ENCODE measurements around the gene KRT9.

The KRT9 gene

DNA sequence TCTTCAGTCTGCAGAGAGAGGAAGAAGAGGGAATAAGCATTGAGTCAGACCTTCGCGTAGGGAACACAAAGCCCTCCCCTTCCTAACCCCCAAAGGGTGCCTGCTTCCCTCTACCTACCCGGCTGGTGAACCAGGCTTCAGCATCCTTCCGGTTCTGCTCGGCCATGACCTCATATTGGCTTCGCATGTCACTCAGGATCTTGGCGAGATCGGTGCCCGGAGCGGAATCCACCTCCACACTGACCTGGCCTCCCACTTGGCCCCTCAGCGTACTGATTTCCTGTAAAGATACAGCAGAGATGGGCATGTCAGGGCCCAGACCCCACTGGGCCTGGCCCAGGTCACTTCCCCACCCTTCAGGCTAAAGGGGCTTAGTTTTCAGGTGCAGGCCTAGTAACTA lies 47.6 kb downstream of the KRT9 start:
- DNase-seq = no peak

GRCh38 chr17:41523787-41524186 lies 48.1 kb downstream of the KRT9 start:
- DNase-seq = no peak

DNA sequence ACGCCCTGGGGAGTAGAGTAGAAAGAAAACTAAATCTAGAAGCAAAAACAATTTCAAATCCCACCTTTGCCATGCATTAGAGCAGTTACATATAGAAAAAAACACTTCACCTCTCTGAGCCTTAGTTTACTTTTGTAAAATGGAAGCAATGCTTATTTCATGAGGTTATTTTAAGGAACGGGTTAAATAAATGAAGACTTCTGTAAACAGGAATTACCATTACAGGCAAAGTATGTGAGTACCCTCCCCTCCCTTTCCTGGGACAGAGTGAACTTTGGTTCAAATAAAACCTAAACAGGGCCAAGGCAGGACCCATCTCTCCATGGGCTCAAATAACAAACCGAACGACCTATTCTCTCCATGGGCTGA lies 48.6 kb downstream of the KRT9 start:
- no peak for DNase-seq

GRCh38 chr17:41522301-41523224 lies 49.3 kb downstream of the KRT9 start:
- DNase-seq = no peak

GRCh38 chr17:41521574-41522261 lies 50.1 kb downstream of the KRT9 start:
- DNase-seq = no peak

GRCh38 chr17:41520821-41521521 lies 50.9 kb downstream of the KRT9 start:
- no peak for DNase-seq

GRCh38 chr17:41519501-41520224 lies 52.2 kb downstream of the KRT9 start:
- no peak for DNase-seq

GRCh38 chr17:41518789-41519449 lies 52.9 kb downstream of the KRT9 start, which contains the start of gene KRT15:
Gene KRT15, minus strand, starts transcription at chr17:41518890. Its CDS starts 63 bp downstream, at chr17:41518827.
- no peak for DNase-seq

DNA sequence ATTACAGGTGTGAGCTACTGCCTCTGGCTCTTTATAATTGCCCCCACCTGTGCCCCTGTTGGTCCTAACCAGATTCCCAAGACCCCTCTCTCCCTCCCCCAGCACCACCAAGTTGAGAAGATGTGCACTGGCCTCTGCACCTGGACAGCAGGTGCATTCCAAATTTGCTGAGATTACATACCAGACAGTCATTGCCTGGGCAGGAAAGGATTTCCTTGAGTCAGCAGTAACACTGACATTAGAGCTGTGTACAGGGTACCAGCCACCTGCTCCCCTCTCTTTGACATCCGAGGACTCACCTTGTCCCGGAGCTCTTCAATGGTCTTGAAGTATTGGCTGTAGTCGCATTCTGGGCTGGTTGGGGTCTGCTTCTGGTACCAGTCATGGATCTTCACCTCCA lies 53.8 kb downstream of the KRT9 start:
- no peak for DNase-seq

DNA sequence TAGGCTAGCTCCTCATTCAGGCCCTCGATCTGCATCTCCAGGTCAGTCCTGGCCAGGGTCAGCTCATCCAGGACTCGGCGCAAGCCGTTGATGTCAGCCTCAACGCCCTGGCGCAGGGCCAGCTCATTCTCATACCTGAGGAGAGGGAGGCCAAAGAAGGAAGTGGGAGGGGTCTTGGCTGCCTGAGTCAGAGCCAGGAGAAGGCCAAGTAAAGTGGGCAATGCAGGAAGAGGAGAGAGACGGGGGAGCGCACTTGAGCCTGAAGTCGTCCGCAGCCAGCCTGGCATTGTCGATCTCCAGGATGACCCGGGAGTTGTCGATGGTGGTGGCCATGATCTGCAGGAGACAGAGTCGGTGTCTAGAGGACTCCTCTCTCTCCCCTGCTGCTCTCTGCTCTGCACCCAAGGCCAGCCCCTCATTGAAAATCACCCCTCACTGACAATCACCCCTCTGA lies 55.0 kb downstream of the KRT9 start:
- DNase-seq = no peak

- no peak for DNase-seq
Measured at GRCh38 chr17:41516147-41516829, 55.6 kb downstream of the KRT9 start.
